Glomerular endothelial cell (primary cell): ENCODE results near the gene SPATA4. TPM values are rescaled to one million over a fixed set of nuclear protein-coding genes. Genes with fewer than 3 reads are reported as not detected.

ENCODE experiments used
- DNase-seq: peaks from one replicate; pipeline ENCODE4 v3.0.0-alpha.2; 2011; ENCODE audit warnings: low read depth, low spot score; ENCODE audit errors: extremely low read depth
- total RNA-seq: library from RNA; depleted of rRNA; stranded (reverse); fragments of >200 nt; gene quantifications from 2 replicates; pipeline ENCODE4 v1.2.3, GENCODE V29; 2015

The SPATA4 gene
- total RNA-seq, 1 donor from 2014 or later, result not detected

DNA sequence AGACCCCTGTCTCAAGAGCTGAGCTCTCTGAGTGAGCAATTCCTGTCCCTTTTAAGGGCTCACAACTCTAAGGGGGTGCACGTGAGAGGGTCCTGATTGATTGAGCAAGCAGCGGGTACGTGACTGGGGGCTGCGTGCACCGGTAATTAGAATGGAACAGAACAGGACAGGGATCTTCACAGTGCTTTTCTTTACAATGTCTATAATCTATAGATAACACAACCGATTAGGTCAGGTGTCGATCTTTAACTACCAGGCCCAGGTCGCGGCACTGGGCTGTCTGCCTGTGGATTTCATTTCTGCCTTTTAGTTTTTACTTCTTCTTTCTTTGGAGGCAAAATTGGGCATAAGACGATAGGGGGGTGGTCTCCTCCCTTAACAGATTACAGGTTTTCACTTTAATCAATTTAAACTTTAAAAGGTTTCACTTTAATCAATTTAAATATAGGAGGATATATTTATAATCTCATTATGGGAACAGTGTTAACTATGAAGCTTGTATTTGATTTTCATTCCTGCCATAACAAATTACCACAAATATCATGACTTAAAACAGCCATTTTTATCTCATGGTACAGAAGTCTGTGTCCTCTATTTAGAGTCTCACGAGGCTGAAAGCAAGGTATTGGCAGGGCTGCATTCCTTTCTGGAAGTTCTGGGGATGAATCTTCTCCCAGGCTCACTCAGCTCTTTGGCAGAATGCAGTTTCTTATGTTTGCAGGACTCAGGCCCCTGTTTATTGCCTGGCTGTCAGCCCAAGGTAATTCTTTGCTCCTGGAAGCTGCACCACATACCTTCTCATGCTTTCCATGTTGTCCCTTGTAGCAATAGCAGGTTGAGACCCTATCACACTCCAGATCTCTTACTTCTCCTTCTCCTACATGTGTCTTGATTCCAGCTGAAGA, 5.2 kb downstream of the SPATA4 start:
- no peak for DNase-seq

DNA sequence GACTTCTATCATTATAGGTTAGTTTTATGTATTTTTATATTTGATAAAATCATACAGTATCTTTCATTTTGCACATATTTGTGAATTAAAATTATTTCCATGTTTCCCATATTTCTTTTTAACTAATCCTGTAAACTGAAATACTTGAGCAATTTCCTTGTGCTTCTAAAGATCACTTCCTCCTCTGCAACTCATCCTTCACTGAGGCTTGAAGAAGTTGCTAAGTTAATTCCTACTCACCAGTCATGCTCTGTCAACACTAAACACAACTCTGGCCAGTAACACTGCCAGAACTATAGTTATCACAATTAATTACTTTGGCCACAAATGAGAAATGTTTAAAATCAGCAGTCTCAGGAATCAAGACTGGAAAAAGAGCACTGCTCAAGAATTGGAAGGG, 6.7 kb downstream of the SPATA4 start:
- no peak for DNase-seq

DNA sequence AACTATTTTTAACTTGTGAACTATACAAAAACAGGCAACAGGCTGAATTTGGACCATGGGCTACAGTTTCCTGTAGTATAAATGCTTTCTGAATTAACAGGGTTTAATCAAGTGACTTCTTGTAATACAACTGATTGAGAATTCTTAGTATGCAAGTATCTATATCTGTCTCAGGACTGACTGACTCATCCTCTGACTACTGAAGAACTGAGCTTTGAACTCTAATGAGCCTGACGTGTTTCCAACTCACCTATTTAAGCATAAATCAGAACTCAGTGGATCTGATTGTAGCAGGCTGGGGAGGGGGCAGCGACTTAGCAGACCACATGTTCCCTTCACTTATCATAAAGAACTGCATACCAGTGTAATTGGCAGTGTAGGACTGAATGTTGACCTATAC, 7.8 kb downstream of the SPATA4 start:
- no peak for DNase-seq

DNA sequence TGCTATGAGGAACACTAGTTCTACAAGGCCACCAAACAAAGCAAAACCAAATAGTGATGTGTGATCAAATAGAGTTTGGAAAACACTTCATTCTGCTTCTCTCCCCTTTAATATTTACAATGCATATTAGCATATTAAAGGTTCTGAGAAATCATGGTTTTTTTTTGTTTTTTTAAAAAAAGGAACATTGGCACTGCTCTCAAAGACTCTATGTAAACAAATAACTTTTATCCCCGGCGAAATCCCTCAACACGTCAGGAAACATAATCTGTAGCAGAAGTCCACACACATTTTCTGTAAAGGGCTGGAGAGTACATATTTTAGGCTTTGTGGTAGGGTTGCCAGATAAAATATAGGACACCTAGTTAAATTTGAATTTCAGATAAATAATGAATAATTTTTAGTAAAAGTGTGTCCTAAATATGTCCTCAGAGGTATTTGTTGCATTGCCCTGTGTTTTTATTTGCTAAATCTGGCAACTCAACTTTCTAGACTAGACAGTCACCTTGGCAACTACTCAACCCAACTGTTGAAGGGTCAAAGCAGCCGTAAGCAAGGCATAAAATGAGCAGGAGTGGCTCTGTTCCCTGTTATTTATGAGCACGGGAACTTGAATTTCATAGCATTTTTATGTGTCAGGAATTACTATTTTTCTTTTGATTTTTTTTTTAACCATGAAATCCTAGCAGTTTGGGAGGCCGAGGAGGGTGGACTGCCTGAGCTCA, 8.6 kb downstream of the SPATA4 start:
- DNase-seq, result no peak

DNA sequence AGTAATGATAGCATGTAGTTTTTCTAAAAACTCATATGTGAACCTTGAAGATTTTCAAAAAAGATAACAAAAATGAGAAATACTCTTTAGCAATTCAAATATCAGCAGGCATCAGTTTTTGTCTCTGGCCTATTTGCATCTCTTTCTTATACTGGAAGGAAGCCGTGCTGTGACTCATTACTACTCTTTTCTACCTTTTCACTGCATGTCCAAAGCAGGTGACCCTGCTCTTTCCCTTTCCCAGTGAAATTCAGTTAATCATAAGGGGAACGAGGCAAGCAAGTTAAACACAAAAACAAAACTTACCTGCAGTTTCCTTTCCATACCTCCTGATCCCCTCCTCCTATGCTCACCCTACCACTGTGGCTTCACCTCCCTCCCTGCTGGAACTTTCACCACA, 9.3 kb downstream of the SPATA4 start:
- no peak for DNase-seq

DNA sequence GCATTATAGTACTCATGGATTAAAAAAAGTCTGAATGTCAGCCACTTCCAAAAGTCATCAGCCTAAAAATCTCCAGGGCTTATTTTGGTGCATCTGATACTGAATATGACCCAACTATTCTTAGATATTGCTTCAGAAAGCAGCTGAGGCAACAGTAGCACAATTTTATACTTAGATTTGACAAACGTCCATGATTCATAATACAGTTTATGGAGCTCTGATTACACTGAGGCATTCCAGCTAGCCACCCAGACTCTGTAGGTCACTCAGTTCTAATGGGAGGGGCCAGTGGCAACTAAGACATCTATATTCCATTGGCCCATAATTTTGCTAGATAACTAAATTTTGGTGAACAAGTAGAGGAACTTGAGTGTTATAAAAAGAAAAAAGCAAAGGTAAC, 10.3 kb downstream of the SPATA4 start:
- DNase-seq, result no peak

DNA sequence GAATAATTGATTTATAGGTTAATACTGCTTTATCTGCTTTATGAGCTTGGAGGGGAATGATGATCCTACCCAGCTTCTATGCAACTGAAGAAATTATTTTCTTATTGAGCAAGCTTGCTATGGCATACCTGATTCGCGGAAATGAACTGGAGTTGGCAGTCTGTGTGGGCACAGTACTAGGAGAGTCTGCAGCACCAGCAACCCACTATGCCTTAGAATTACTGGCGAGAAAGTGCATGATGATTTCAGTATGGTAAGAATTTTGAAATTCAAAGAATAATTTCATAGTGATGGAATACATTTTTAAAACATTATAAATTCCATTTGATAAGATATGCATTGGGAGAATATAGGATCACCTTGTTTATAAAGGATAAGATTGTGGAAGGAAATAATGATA, 32.3 kb downstream of the SPATA4 start:
- DNase-seq, result no peak

DNA sequence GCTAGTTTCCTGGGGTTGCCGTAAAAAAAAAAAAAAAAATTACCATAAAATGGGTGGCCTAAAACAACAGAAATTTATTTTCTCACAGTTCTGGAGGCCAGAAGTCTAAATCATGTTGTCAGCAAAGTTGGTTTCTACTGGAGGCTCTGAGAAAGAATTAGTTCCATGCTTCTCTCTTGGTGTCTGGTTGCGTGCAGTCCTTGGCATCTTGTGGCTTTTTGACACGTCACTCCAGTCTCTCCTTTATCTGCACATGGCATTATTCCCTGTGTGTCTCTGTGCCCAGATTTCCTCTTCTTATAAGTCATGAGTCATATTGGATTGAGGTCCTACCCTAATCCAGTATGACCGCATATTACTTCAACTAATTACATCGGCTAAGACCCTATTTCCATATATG, 38.7 kb downstream of the SPATA4 start:
- no peak for DNase-seq

DNA sequence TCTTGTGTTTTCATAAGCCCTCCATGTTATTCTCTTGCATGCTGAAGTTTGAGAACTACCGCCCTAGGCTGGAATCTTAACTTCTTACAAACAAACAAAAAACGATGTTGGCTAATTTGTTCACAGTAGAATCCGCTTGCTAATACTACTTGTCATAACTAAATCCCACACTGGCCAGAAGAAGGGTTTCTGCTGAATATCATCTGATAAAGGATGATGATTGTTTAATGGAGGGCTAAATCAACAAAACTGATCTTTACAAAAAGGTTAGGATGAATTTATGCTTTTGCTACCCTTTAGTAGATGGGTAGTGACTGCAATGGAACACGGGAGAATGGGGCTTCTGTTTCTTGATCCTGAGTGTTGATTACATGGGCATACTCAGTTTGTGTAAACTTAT, 42.3 kb downstream of the SPATA4 start:
- DNase-seq, result no peak

DNA sequence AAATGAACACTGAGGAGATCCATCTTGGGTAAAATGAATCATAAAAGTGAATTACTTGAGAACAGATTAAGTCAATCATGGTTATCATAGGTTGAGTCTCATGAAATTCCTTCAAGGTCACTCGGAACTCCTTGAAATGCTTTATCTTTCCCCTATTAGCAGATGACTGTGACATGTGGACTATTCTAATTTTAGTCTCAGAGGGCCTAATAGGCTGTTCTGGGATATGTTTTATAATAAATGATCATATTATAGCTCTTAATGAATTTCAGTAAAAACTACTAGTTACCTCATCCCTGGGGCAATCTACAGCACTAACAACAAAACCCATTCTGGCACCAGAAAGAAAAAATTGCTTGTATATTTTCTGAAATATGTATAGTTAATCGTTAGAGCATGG, 44.7 kb downstream of the SPATA4 start:
- no peak for DNase-seq

DNA sequence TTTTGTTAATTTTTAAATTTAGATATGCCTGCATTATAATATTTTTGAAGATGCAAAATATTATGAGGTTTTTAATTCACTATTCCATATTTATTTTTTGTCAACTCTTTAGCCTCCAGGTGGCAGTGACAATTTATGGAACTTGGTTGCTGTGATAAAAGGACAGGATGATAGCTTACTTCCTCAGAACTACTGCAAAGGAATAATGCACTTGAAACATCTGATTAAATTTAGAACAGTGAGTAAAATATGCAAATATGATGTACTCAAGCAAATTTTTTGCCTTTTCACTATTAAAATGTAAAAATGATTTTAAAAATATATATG, 45.1 kb downstream of the SPATA4 start:
- no peak for DNase-seq

DNA sequence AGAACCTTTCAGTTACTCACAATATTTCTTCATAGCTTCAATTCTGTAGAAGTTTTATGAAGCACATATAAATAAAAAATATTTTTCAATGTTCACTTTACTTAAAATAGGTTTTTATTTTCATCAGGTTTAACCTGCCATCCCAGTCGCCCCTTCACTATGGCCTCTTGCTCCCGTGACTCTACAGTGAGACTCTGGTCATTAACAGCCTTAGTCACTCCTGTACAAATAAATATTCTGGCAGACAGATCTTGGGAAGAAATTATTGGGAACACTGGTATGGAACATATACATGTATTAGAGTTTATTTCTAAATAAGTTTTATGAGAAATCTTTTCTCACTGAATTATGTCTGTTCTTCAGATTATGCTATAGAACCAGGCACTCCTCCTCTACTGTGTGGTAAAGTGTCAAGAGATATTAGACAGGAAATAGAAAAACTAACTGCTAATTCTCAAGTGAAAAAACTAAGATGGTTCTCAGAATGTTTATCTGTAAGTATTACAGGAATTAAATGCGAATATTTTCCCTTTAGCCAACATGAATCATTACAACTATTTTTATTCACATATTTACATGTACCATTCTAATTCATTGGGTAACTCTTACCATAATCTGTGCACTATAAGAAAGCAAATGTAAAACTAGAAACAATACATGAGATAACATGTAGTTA, 45.6 kb downstream of the SPATA4 start:
- DNase-seq, result no peak

DNA sequence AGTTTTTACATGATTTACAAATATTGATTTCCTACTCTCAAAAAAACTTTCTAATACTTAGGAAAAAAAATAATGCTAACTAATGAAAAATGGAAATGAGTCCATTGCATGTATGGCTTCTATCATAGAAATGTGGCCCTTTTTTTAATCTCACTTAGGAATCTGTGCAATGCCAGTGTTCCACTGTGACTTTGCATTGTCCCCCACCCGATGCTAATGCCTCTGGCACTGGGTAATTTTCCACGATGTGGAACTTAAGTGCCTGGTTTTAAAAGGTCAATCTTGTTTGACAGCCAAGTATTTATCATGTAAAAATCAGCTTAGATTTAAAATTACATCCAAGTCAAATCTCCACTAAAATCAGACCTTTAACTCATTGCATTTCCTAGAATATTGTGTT, 53.1 kb downstream of the SPATA4 start:
- no peak for DNase-seq

DNA sequence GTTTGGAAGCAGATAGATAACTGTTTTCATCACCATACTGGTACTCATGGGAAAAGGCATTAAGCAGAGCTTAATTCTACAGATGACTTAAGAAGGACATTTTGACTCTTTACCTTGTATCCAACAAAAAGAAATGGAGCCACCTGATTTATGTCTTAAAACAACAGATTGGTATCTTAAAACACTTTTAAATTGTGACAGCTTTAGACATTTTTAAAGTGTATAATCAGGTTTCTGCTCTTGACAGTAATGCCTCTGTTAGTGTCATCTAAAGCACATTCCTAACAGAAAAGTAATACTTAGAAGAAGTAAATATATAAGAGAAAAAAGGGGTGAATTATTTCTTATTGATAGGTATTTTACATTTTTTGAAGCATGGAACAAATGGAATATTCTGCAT, 55.9 kb downstream of the SPATA4 start:
- DNase-seq, result no peak

DNA sequence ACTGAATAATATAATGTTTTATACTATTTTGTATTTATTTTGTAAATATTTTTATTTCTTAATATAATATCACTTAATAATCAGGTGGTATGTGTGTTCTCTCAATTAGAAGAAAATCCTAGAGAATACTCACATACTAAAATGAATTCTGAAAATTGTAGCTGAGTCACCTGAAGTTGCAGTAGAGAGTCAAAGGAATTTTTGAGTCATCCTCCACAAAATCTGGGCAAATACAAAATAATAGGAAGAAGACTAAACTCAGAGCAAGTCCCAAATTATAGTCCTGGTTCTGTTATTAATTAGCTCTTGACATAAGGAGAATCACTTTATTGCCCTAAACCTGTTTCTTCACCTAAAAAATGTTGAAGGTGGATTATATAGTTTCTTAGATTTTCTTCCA, 57.8 kb downstream of the SPATA4 start:
- DNase-seq, result no peak

DNA sequence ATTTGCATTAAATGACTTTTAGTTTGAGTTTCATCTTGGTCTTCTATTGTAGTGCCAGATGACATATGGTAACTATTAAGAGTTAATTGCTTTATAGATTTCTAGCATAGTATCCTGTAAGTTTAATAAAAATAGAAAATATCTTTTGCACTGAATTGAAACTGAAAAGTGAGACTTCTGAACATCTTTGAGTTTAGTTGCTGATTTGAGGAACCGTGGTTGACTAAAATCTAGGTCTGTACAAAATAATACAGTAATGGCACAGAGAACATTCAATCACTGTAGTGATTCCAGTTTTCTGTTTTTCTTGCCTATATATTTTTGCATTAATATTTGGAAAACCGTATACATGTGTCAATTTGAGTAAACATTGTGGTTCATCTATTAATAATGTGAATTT, 60.7 kb downstream of the SPATA4 start:
- no peak for DNase-seq

Other genes with a start within 250 kb of the SPATA4 start
- 0.05 and 0.41 TPM in 2 replicates for gene WDR17, start 129.7 kb downstream of the SPATA4 start, total RNA-seq
- gene ASB5, start 73.6 kb upstream of the SPATA4 start, total RNA-seq, result not detected in 2 replicates
- gene SPCS3, start 124.4 kb upstream of the SPATA4 start, total RNA-seq, result 78.4 and 84.8 TPM in 2 replicates